SK-N-SH (cell line): Measurements from ENCODE around the gene RAD9B.
"Not testable (repeated sequence)": the region's sequence is repeated elsewhere in the genome, so short reads cannot be mapped to it uniquely, and the experiment has no call there.

Experiments used
- ELF1 ChIP-seq: IDR thresholded peaks from 2 replicates; pipeline ENCODE4 v1.4.0; 2012
- EZH2phosphoT487 ChIP-seq: fragments of 200-600 bp; sonication (generic); IDR thresholded peaks from 2 replicates; pipeline ENCODE4 v1.6.1; 2017; ENCODE audit warnings: low read depth, mixed run types, mild to moderate bottlenecking, antibody characterized with exemption, moderate library complexity, borderline replicate concordance
- FOXM1 ChIP-seq: IDR thresholded peaks from 2 replicates; pipeline ENCODE4 v1.4.0; 2012; ENCODE audit warnings: low read depth, mild to moderate bottlenecking
- MAX ChIP-seq: IDR thresholded peaks from 2 replicates; pipeline ENCODE4 v1.4.0; 2012; ENCODE audit warnings: low read depth
- NRF1 ChIP-seq: IDR thresholded peaks from 2 replicates; pipeline ENCODE4 v1.6.1; 2012; ENCODE audit warnings: low read depth, mild to moderate bottlenecking, low read length
- POLR2AphosphoS5 ChIP-seq: IDR thresholded peaks from 2 replicates; pipeline ENCODE4 v1.6.1; 2012; ENCODE audit warnings: low read depth, low read length
- RFX5 ChIP-seq: IDR thresholded peaks from 2 replicates; pipeline ENCODE4 v1.6.1; 2012; ENCODE audit warnings: mild to moderate bottlenecking, improper control_type of control experiment, low read length
- TAF1 ChIP-seq: IDR thresholded peaks from 2 replicates; pipeline ENCODE4 v1.6.1; 2012; ENCODE audit warnings: low read depth, mild to moderate bottlenecking, low read length, moderate library complexity, borderline replicate concordance
- USF2 ChIP-seq: fragments of 150-350 bp; IDR thresholded peaks from 2 replicates; pipeline ENCODE4 v1.6.1; 2017; ENCODE audit warnings: antibody characterized with exemption, low read length, low read depth, borderline replicate concordance
- YY1 ChIP-seq: IDR thresholded peaks from 2 replicates; pipeline ENCODE4 v1.4.0; 2012; ENCODE audit warnings: low read depth, mild to moderate bottlenecking
- TF ChIP-seq, protein P1 (sequence below): fragments of 200-600 bp; sonication (generic); IDR thresholded peaks from 2 replicates; pipeline ENCODE4 v1.6.1; 2017; ENCODE audit warnings: antibody characterized with exemption, mild to moderate bottlenecking, moderate library complexity
- TF ChIP-seq, protein P2 (sequence below): IDR thresholded peaks from 2 replicates; pipeline ENCODE4 v1.6.1; 2012; ENCODE audit warnings: mild to moderate bottlenecking, low read depth, low read length, moderate library complexity
- TF ChIP-seq, protein P3 (sequence below): IDR thresholded peaks from 2 replicates; pipeline ENCODE4 v1.4.0; 2012; ENCODE audit warnings: low read depth, borderline replicate concordance
- TF ChIP-seq, protein P4 (sequence below): fragments of 150-350 bp; IDR thresholded peaks from 2 replicates; pipeline ENCODE4 v1.6.1; 2016; ENCODE audit warnings: mild to moderate bottlenecking, low read depth, low read length

GRCh38 chr12:110518014-110518413 is 15.9 kb downstream of the RAD9B start:
- TF ChIP-seq TAF1, EZH2phosphoT487, MAX, NRF1, RFX5, USF2, ELF1, YY1, FOXM1, POLR2AphosphoS5: not testable (repeated sequence)
- TF ChIP-seq, protein P1, sequence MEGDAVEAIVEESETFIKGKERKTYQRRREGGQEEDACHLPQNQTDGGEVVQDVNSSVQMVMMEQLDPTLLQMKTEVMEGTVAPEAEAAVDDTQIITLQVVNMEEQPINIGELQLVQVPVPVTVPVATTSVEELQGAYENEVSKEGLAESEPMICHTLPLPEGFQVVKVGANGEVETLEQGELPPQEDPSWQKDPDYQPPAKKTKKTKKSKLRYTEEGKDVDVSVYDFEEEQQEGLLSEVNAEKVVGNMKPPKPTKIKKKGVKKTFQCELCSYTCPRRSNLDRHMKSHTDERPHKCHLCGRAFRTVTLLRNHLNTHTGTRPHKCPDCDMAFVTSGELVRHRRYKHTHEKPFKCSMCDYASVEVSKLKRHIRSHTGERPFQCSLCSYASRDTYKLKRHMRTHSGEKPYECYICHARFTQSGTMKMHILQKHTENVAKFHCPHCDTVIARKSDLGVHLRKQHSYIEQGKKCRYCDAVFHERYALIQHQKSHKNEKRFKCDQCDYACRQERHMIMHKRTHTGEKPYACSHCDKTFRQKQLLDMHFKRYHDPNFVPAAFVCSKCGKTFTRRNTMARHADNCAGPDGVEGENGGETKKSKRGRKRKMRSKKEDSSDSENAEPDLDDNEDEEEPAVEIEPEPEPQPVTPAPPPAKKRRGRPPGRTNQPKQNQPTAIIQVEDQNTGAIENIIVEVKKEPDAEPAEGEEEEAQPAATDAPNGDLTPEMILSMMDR, result not testable (repeated sequence)
- TF ChIP-seq, protein P2, sequence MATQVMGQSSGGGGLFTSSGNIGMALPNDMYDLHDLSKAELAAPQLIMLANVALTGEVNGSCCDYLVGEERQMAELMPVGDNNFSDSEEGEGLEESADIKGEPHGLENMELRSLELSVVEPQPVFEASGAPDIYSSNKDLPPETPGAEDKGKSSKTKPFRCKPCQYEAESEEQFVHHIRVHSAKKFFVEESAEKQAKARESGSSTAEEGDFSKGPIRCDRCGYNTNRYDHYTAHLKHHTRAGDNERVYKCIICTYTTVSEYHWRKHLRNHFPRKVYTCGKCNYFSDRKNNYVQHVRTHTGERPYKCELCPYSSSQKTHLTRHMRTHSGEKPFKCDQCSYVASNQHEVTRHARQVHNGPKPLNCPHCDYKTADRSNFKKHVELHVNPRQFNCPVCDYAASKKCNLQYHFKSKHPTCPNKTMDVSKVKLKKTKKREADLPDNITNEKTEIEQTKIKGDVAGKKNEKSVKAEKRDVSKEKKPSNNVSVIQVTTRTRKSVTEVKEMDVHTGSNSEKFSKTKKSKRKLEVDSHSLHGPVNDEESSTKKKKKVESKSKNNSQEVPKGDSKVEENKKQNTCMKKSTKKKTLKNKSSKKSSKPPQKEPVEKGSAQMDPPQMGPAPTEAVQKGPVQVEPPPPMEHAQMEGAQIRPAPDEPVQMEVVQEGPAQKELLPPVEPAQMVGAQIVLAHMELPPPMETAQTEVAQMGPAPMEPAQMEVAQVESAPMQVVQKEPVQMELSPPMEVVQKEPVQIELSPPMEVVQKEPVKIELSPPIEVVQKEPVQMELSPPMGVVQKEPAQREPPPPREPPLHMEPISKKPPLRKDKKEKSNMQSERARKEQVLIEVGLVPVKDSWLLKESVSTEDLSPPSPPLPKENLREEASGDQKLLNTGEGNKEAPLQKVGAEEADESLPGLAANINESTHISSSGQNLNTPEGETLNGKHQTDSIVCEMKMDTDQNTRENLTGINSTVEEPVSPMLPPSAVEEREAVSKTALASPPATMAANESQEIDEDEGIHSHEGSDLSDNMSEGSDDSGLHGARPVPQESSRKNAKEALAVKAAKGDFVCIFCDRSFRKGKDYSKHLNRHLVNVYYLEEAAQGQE, result not testable (repeated sequence)
- TF ChIP-seq, protein P3, sequence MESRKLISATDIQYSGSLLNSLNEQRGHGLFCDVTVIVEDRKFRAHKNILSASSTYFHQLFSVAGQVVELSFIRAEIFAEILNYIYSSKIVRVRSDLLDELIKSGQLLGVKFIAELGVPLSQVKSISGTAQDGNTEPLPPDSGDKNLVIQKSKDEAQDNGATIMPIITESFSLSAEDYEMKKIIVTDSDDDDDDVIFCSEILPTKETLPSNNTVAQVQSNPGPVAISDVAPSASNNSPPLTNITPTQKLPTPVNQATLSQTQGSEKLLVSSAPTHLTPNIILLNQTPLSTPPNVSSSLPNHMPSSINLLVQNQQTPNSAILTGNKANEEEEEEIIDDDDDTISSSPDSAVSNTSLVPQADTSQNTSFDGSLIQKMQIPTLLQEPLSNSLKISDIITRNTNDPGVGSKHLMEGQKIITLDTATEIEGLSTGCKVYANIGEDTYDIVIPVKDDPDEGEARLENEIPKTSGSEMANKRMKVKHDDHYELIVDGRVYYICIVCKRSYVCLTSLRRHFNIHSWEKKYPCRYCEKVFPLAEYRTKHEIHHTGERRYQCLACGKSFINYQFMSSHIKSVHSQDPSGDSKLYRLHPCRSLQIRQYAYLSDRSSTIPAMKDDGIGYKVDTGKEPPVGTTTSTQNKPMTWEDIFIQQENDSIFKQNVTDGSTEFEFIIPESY, result not testable (repeated sequence)
- TF ChIP-seq, protein P4, sequence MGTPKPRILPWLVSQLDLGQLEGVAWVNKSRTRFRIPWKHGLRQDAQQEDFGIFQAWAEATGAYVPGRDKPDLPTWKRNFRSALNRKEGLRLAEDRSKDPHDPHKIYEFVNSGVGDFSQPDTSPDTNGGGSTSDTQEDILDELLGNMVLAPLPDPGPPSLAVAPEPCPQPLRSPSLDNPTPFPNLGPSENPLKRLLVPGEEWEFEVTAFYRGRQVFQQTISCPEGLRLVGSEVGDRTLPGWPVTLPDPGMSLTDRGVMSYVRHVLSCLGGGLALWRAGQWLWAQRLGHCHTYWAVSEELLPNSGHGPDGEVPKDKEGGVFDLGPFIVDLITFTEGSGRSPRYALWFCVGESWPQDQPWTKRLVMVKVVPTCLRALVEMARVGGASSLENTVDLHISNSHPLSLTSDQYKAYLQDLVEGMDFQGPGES, result not testable (repeated sequence)
